ENCODE results near the gene GFI1. TPM values are rescaled to one million over a fixed set of nuclear protein-coding genes. Genes with fewer than 3 reads are reported as not detected.
A peak's percentile ranks its signal among the peaks of the same experiment; 100 is the strongest.

The GFI1 gene
- total and polyA plus RNA-seq, 2 of the 8 experiments (the other 6 are each of a cell fraction or from before 2014, with no cell fraction given): 0.08 to 0.17 TPM

DNA sequence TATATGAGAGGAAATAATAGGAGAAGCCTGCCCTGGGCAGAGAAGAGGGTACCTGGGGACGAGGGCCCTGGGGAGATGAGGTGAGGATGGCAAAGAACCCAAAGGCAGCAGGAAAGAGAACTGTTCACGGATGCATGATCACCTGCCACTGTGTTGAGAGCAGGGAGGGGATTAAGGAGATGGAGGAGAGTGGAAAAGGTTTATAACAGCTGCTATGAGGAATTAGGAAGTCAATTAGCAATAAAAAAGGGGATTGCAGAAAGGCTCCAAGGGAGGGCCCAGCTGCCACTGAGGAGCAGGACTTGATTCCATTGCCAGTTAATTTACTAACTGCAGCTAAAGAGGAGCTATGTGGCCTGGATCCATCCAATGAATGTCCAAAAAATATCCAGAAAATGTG, 61.1 kb downstream of the GFI1 start (continued):
- TF ChIP-seq, protein P1, sequence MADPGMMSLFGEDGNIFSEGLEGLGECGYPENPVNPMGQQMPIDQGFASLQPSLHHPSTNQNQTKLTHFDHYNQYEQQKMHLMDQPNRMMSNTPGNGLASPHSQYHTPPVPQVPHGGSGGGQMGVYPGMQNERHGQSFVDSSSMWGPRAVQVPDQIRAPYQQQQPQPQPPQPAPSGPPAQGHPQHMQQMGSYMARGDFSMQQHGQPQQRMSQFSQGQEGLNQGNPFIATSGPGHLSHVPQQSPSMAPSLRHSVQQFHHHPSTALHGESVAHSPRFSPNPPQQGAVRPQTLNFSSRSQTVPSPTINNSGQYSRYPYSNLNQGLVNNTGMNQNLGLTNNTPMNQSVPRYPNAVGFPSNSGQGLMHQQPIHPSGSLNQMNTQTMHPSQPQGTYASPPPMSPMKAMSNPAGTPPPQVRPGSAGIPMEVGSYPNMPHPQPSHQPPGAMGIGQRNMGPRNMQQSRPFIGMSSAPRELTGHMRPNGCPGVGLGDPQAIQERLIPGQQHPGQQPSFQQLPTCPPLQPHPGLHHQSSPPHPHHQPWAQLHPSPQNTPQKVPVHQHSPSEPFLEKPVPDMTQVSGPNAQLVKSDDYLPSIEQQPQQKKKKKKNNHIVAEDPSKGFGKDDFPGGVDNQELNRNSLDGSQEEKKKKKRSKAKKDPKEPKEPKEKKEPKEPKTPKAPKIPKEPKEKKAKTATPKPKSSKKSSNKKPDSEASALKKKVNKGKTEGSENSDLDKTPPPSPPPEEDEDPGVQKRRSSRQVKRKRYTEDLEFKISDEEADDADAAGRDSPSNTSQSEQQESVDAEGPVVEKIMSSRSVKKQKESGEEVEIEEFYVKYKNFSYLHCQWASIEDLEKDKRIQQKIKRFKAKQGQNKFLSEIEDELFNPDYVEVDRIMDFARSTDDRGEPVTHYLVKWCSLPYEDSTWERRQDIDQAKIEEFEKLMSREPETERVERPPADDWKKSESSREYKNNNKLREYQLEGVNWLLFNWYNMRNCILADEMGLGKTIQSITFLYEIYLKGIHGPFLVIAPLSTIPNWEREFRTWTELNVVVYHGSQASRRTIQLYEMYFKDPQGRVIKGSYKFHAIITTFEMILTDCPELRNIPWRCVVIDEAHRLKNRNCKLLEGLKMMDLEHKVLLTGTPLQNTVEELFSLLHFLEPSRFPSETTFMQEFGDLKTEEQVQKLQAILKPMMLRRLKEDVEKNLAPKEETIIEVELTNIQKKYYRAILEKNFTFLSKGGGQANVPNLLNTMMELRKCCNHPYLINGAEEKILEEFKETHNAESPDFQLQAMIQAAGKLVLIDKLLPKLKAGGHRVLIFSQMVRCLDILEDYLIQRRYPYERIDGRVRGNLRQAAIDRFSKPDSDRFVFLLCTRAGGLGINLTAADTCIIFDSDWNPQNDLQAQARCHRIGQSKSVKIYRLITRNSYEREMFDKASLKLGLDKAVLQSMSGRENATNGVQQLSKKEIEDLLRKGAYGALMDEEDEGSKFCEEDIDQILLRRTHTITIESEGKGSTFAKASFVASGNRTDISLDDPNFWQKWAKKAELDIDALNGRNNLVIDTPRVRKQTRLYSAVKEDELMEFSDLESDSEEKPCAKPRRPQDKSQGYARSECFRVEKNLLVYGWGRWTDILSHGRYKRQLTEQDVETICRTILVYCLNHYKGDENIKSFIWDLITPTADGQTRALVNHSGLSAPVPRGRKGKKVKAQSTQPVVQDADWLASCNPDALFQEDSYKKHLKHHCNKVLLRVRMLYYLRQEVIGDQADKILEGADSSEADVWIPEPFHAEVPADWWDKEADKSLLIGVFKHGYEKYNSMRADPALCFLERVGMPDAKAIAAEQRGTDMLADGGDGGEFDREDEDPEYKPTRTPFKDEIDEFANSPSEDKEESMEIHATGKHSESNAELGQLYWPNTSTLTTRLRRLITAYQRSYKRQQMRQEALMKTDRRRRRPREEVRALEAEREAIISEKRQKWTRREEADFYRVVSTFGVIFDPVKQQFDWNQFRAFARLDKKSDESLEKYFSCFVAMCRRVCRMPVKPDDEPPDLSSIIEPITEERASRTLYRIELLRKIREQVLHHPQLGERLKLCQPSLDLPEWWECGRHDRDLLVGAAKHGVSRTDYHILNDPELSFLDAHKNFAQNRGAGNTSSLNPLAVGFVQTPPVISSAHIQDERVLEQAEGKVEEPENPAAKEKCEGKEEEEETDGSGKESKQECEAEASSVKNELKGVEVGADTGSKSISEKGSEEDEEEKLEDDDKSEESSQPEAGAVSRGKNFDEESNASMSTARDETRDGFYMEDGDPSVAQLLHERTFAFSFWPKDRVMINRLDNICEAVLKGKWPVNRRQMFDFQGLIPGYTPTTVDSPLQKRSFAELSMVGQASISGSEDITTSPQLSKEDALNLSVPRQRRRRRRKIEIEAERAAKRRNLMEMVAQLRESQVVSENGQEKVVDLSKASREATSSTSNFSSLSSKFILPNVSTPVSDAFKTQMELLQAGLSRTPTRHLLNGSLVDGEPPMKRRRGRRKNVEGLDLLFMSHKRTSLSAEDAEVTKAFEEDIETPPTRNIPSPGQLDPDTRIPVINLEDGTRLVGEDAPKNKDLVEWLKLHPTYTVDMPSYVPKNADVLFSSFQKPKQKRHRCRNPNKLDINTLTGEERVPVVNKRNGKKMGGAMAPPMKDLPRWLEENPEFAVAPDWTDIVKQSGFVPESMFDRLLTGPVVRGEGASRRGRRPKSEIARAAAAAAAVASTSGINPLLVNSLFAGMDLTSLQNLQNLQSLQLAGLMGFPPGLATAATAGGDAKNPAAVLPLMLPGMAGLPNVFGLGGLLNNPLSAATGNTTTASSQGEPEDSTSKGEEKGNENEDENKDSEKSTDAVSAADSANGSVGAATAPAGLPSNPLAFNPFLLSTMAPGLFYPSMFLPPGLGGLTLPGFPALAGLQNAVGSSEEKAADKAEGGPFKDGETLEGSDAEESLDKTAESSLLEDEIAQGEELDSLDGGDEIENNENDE (IDR thresholded peaks at IDR 0.05; ENCODE audit: insufficient replicate concordance, low read length): peak; percentile 55
- TF ChIP-seq KDM1A (IDR thresholded peaks at IDR 0.05; ENCODE audit: borderline replicate concordance, low read length) (no peak), USF2 (IDR thresholded peaks at IDR 0.05; ENCODE audit: low read length) (no peak), BCL11A (IDR thresholded peaks at IDR 0.05; ENCODE audit: low read depth in 2 of 2, low read length in 2 of 2) (no peak), JUND (IDR thresholded peaks at IDR 0.05; ENCODE audit: low read length) (no peak), SIN3A (conservative IDR thresholded peaks at IDR 0.05 in 1 of 2, IDR thresholded peaks at IDR 0.05 in 1 of 2; ENCODE audit: low read depth in 1 of 2, low read length in 2 of 2) (no peak)
- TF ChIP-seq, protein P2, sequence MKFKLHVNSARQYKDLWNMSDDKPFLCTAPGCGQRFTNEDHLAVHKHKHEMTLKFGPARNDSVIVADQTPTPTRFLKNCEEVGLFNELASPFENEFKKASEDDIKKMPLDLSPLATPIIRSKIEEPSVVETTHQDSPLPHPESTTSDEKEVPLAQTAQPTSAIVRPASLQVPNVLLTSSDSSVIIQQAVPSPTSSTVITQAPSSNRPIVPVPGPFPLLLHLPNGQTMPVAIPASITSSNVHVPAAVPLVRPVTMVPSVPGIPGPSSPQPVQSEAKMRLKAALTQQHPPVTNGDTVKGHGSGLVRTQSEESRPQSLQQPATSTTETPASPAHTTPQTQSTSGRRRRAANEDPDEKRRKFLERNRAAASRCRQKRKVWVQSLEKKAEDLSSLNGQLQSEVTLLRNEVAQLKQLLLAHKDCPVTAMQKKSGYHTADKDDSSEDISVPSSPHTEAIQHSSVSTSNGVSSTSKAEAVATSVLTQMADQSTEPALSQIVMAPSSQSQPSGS (IDR thresholded peaks at IDR 0.05; ENCODE audit: low read length): no peak

Data from H1 (cell line).